T-helper 1 cell treated with Interleukin-12 subunit alpha and Interleukin-12 subunit beta and Interleukin-4 antibody, amounts not matched to agents 30 ng/mL and 1 ng/mL, for 36 hours (primary cell): ENCODE data around the gene IGSF1. TPM values are rescaled to one million over a fixed set of nuclear protein-coding genes. Genes with fewer than 3 reads are reported as not detected.
"Not testable (repeated sequence)": the region's sequence is repeated elsewhere in the genome, so short reads cannot be mapped to it uniquely, and the experiment has no call there.

Experiments used
- intact Hi-C: fragments of 100-400 bp; cut with micrococcal nuclease; formaldehyde crosslinking; loops from one replicate; pipeline ENCODE4 v1.15.1; 2024
- total RNA-seq: library from RNA; stranded (reverse); gene quantifications from 2 replicates; pipeline ENCODE4 v1.2.3, GENCODE V29; 2022

The IGSF1 gene
- total RNA-seq, 1 donor from 2014 or later, result not detected

GRCh38 chrX:131273011-131273410 lies 16.1 kb downstream of the IGSF1 start:
- intact Hi-C loops, result no loop called here

DNA sequence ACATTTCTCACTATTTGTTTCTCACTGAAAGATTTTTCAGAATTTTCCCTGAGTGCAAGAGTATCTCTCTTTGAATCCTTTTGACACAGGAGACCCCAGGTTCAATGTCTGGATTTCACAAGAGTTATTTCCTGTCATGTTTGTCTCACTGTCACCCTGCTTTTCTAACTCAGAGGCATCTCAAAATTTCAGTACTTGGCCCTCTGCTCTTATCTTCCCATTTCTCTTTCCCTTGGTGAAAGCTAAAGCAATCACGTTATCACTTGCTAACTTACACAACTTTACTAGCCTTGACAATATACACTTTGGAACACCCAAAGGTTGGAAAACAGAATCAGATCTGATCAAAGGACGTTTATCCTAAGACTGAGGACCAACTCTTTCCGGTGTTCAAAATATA lies 17.3 kb downstream of the IGSF1 start:
- intact Hi-C loops, result no loop called here

GRCh38 chrX:131271274-131271673 lies 17.8 kb downstream of the IGSF1 start:
- intact Hi-C loops, result no loop called here

DNA sequence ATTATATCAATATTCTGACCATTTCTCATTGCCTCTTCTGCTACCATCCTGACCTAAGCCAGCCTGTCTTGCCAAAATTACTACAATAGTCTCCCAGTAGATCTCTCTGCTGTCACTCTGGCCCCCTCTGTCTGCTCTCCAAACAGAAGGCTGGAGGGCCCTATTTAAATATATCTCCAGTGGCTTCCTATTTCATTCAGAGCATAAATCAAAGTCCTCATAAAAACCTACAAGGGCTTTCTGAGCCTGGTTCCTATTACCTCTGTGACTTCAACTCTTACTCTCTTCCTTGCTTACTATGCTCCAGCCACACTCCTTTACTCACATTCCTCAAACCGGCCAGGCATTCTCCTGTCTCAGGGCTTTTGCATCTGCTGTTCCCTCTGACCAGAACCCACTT lies 19.0 kb downstream of the IGSF1 start:
- intact Hi-C loops, result no loop called here

DNA sequence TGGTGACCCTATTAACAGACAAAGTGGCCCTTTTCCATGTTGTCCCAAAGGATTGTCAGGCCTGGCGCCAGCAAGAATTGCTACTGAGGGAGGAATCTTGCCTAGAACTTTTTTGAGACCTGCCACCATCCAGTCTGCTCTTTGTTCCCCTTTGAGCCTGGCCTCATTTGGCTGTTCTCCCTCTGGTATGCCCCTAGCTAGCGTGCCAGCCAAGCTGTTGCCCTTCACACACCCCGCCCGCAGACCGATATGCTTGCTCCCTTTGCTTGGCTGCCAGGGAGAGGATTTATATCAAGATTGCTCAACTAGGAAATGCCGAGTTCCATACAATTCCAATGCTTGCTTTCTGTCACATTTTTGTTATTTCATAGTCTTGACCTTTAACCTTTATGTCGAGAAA lies 24.4 kb downstream of the IGSF1 start:
- intact Hi-C loops, result loop anchor here (5.0 kb wide), 1 partner anchor 368 kb away; no protein-coding TSS in a partner anchor

- intact Hi-C loops, result loop anchor here (5.0 kb wide), 1 partner anchor 368 kb away; no protein-coding TSS in a partner anchor
These were observed 25.1 kb downstream of the IGSF1 start for GRCh38 chrX:131264053-131264452.

GRCh38 chrX:131262738-131263679 lies 26.1 kb downstream of the IGSF1 start:
- intact Hi-C loops, result loop anchor here (5.0 kb wide), 1 partner anchor 369 kb away; no protein-coding TSS in a partner anchor

DNA sequence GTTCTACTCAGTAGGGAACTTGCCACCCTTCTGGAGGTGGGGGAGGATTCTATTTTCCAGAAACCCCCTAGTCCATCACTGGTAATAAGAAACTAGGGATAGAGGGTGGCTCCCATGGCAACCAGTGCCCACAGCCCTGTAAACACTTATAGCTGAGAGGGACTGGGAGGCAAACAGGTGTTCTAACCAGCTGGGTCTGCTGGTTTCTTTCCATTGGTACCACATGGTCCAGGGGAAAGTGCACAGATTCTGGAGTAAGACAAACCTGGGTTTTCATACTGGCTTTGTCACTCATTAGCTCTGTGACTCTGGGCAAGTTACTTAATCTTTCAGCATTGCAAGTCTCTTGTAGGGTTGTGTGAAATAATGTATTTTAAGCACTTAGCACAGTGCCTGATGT lies 26.9 kb downstream of the IGSF1 start:
- intact Hi-C loops, result loop anchor here (5.0 kb wide), 1 partner anchor 370 kb away; no protein-coding TSS in a partner anchor

DNA sequence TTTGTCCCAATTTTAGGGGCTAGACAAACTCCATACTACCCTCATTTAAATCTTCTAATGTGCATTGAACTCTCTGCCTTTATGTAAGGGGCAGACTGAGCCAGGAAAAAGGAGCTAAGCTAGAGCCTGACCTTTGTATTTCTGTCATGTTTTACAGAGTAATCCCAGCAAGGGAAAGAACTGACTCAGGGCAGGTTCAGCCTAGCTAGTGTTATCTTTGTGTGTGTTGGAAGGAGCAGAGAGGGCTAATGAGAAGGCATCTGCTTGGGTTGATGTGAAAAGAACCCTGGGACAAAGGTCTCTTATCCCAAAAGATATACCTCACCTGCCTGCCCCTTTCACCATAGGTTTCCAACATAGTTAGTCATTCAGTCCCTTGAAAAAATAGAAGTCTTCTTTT lies 31.7 kb downstream of the IGSF1 start:
- intact Hi-C loops, result no loop called here

GRCh38 chrX:131250984-131251738 lies 37.9 kb downstream of the IGSF1 start:
- intact Hi-C loops, result not testable (repeated sequence)

DNA sequence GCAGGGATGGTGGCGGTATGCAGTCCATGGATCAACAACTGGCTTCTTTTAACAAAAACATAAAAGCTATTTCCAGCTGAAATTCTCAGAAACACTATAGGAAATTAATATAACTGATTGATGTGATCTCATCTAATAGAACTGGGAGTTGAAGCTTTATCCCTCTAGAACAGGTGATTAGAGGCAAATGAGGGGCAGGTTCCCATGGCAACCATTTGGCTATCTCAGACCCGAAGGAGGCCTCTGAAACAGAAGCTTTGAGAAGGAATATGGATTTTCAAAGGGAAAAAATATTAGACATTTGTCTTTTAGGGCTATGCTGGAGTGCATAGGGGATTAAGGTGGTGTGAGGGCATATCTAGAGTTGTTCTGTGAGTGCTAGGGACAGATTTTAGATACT lies 50.0 kb downstream of the IGSF1 start:
- intact Hi-C loops, result no loop called here

DNA sequence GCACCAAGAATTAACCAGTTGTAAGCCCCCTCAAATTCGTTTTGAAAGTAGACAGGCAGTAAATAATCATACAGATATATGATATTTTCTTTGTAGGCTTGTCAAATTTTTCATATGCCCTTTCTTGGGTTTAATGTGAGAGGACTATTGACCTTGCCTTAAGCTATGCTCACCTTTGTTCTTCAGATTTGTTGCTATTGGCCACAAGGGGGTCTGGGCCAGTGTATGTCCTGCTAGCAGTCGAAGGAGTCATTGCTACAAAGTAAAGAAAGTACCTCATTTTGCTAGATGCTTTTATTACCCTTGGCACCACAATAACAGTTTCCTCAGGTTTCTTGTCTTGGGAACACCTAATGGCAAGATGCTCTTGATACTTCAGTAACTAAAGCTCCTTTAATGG lies 51.7 kb downstream of the IGSF1 start:
- intact Hi-C loops, result no loop called here

DNA sequence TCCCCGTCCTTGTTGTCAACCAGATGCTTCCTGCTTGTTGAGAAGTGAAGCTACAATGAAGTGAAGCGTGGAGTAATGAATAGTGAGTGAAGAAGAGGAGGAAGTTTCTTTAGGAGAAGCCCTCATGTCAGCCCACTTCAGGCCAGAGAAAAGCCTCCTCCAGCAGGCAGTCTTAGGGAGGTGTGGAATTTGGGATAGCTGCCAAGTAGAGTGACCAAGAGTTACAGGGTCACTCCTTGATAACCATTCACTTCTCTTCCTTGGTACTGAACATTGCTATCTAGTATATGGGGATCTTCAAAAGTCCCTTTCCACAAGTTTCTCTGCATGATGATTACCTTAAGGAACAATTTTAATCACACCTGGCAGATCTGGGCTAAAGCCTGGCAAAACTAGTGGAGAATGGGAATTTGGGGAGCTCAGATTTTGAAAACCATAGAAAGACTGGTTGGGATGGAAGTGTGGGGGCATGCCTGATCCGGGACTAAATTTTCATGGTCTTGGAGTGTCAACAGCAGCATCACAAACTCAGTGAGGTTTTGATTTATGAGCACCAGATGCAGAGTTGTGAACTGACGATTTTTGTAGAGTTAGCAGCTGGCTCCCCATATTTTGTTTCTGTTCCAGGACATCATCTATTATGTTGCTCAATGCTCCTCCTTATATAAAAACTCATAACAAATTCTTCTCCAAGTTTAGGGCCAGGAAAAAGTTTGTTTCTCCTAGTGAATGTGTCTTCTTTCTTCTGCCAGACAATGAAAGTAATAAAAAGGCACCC lies 53.1 kb downstream of the IGSF1 start:
- intact Hi-C loops, result no loop called here

DNA sequence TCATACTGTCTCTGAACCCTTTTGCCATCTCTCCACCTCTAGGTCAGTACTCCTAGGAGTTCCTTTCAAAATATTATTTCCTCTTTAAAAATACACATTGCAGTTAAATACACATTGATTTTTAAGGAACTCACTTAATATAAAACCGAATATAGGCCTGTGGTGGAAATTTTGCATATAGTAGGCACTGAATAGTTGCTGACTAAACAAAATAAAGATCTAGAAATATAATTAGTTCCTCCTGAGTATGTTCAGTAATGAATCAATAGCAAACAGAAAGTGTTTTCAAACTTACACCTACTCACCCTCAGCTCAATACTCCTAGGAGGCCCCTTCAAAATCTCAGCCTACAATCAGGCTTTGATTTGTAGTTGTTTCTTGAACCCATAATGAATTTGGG lies 61.5 kb downstream of the IGSF1 start:
- intact Hi-C loops, result no loop called here

DNA sequence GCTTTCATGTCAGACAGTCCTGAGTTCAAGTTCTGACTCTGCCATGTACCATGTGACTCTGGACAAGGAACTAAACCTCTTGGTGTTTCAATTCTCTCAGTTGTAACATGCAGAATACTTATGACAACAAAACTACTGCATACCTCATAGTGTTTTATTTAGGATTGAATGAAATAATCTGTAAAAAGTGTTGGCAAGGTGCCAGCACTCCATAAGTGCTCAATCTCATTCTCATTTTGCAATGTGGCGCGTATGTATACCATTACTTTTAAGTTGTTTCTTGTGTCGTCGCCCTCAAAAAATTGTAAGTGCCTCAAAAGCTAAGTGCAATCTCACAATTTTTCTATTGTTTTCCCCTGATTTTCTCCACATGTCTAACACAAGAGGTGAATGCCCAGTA lies 62.5 kb downstream of the IGSF1 start:
- intact Hi-C loops, result no loop called here

DNA sequence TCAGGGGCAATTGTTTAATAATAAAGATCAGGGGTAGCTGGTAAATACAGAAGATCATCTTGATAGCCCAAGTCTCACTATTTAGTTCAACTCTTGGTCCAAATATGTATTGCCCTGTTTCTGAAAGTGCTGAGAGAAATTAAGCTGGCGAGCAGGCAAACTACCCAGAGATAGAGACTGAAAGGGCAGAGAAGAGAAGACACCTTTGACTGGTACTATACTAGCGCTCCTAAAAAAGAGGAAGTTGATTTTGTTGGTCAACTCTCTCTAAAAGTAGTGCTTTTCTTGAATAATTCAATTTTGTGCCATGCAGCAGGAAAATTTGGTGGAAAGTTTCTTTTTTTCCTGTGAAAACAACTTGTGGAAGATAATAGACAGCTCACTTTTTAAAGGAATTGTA lies 64.0 kb downstream of the IGSF1 start:
- intact Hi-C loops, result no loop called here

Other genes with a start within 250 kb of the IGSF1 start
- gene ARHGAP36, start 231.0 kb downstream of the IGSF1 start, total RNA-seq, result not detected in 2 replicates